ENCODE measurements around the gene CACNG5.

DNA sequence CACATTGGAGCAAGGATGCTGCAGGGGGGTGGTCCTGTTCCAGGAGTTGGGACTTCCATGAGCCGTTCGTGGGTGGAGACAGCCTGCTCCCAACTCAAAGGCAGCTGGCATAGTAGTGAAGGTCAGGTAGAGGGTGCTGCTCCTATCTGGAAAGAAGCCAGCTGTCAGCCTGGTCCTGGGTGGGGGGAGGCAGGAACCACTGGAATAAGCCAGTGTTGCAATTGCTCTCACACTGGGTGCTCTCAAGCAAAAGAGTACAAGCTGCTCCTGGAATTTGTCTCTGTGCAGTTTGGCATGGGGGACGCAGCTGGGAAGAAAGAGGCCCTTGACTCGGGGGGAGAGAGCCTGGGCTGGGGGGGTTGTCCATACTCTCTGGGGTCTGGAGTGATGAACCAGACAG is 8.7 kb downstream of the CACNG5 start:
- TF ChIP-seq EZH2 (IDR thresholded peaks at IDR 0.05; ENCODE audit: low read depth, unreplicated experiment), result no peak
- TF ChIP-seq, protein P1, sequence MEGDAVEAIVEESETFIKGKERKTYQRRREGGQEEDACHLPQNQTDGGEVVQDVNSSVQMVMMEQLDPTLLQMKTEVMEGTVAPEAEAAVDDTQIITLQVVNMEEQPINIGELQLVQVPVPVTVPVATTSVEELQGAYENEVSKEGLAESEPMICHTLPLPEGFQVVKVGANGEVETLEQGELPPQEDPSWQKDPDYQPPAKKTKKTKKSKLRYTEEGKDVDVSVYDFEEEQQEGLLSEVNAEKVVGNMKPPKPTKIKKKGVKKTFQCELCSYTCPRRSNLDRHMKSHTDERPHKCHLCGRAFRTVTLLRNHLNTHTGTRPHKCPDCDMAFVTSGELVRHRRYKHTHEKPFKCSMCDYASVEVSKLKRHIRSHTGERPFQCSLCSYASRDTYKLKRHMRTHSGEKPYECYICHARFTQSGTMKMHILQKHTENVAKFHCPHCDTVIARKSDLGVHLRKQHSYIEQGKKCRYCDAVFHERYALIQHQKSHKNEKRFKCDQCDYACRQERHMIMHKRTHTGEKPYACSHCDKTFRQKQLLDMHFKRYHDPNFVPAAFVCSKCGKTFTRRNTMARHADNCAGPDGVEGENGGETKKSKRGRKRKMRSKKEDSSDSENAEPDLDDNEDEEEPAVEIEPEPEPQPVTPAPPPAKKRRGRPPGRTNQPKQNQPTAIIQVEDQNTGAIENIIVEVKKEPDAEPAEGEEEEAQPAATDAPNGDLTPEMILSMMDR (conservative IDR thresholded peaks at IDR 0.05; ENCODE audit: low read depth in 2 of 2), result no peak
- no peak for TF ChIP-seq EZH2phosphoT487 (IDR thresholded peaks at IDR 0.05; ENCODE audit: unreplicated experiment)
- TF ChIP-seq REST (IDR thresholded peaks at IDR 0.05; ENCODE audit: unreplicated experiment), result no peak

Data from GM23338 (cell line).